HL-60 (cell line): ENCODE results near the gene PRKAR1B.

Experiments used
- GABPA ChIP-seq: IDR thresholded peaks from 2 replicates; pipeline ENCODE4 v1.6.1; 2012; ENCODE audit warnings: low read depth
- POLR2AphosphoS5 ChIP-seq: IDR thresholded peaks from 2 replicates; pipeline ENCODE4 v1.6.1; 2012; ENCODE audit warnings: low read depth
- TF ChIP-seq, protein P1 (sequence below): IDR thresholded peaks from one replicate; pipeline ENCODE4 v1.5.1; 2011; ENCODE audit warnings: low read length, control low read depth, inconsistent platforms; ENCODE audit not compliant: insufficient read depth
- TF ChIP-seq, protein P2 (sequence below): IDR thresholded peaks from 2 replicates; pipeline ENCODE4 v1.6.1; 2012; ENCODE audit warnings: low read depth; ENCODE audit not compliant: insufficient replicate concordance

DNA sequence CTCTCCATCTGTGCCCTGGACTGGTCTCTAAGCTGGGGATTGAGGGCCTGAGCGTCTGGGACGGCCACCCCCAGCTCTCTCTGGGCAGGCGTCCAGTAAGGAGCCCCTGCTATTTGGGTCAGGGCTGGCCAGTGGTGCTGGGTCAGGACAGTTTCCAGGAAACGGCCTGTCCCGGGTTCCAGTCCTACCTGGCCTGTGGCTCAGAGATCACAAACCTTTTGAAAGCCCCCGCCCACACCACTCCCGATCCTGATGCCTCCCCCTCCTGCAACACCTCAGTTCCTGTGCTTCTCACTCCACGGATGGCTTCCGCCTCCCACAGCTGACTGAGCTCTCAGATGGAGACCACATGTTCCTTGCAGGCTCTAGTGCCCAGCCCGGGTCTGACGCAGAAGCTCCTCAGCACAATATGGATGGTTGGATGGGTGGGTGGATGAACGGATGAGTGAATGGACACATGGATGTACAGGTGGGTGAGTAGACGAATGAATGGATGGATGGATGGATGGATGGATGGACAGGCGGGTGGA, 115.7 kb downstream of the PRKAR1B start:
- TF ChIP-seq, protein P1, sequence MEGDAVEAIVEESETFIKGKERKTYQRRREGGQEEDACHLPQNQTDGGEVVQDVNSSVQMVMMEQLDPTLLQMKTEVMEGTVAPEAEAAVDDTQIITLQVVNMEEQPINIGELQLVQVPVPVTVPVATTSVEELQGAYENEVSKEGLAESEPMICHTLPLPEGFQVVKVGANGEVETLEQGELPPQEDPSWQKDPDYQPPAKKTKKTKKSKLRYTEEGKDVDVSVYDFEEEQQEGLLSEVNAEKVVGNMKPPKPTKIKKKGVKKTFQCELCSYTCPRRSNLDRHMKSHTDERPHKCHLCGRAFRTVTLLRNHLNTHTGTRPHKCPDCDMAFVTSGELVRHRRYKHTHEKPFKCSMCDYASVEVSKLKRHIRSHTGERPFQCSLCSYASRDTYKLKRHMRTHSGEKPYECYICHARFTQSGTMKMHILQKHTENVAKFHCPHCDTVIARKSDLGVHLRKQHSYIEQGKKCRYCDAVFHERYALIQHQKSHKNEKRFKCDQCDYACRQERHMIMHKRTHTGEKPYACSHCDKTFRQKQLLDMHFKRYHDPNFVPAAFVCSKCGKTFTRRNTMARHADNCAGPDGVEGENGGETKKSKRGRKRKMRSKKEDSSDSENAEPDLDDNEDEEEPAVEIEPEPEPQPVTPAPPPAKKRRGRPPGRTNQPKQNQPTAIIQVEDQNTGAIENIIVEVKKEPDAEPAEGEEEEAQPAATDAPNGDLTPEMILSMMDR, result no peak
- TF ChIP-seq POLR2AphosphoS5 (no peak), GABPA (no peak)
- TF ChIP-seq, protein P2, sequence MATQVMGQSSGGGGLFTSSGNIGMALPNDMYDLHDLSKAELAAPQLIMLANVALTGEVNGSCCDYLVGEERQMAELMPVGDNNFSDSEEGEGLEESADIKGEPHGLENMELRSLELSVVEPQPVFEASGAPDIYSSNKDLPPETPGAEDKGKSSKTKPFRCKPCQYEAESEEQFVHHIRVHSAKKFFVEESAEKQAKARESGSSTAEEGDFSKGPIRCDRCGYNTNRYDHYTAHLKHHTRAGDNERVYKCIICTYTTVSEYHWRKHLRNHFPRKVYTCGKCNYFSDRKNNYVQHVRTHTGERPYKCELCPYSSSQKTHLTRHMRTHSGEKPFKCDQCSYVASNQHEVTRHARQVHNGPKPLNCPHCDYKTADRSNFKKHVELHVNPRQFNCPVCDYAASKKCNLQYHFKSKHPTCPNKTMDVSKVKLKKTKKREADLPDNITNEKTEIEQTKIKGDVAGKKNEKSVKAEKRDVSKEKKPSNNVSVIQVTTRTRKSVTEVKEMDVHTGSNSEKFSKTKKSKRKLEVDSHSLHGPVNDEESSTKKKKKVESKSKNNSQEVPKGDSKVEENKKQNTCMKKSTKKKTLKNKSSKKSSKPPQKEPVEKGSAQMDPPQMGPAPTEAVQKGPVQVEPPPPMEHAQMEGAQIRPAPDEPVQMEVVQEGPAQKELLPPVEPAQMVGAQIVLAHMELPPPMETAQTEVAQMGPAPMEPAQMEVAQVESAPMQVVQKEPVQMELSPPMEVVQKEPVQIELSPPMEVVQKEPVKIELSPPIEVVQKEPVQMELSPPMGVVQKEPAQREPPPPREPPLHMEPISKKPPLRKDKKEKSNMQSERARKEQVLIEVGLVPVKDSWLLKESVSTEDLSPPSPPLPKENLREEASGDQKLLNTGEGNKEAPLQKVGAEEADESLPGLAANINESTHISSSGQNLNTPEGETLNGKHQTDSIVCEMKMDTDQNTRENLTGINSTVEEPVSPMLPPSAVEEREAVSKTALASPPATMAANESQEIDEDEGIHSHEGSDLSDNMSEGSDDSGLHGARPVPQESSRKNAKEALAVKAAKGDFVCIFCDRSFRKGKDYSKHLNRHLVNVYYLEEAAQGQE, result no peak
